B cell (primary cell): ENCODE results near the gene ANO2.

Source experiments
- CTCF ChIP-seq: fragments of 200-600 bp; IDR thresholded peaks from one replicate; pipeline ENCODE4 v1.8.0; 2022; ENCODE audit warnings: antibody characterized with exemption, mild to moderate bottlenecking
- EZH2 ChIP-seq: IDR thresholded peaks from 2 replicates; pipeline ENCODE4 v1.6.1; 2012; ENCODE audit warnings: borderline replicate concordance, low read depth, mild to moderate bottlenecking, moderate library complexity, low read length; ENCODE audit not compliant: insufficient read depth, poor library complexity, severe bottlenecking

GRCh38 chr12:5588591-5588990 lies 356.5 kb downstream of the ANO2 start:
- TF ChIP-seq CTCF (no peak), EZH2 (no peak)
